Measurements from ENCODE around the gene HS3ST4. TPM values are rescaled to one million over a fixed set of nuclear protein-coding genes. Genes with fewer than 3 reads are reported as not detected.

HS3ST4 gene
- total and polyA plus RNA-seq, 2 of the 8 experiments (the other 6 are each of a cell fraction or from before 2014, with no cell fraction given) = 1.9 to 3.3 TPM

DNA sequence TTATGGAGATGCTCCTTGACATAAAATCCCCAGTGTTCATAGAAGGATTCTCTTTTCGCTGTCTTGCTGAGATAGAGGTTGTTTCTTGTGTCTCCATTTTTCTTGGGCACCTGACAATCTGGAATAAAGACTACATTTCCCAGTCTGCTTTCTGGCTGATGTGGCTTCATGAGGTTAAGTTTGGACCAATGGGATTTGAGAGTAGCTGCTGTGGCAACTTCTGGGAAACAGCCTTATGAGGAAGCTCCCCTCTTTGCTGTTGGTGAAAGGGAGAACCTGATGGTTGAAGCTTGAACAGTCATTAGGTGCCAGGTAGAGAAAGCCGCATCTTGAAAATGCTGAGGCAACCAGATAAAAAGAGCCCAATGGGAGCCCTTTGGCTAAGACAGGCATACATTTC is 24.4 kb downstream of the HS3ST4 start (continued):
- TF ChIP-seq CHD7 (IDR thresholded peaks at IDR 0.05; ENCODE audit: insufficient replicate concordance, low read length) = no peak
